ENCODE measurements around the gene TCF3.

- no peak for TF ChIP-seq EZH2 (IDR thresholded peaks at IDR 0.05; ENCODE audit: borderline replicate concordance, insufficient read depth, low read length, poor library complexity, severe bottlenecking)
- TF ChIP-seq CTCF (IDR thresholded peaks at IDR 0.05; ENCODE audit: poor library complexity, severe bottlenecking), result no peak
- no peak for TF ChIP-seq EP300 (conservative IDR thresholded peaks at IDR 0.05; ENCODE audit: poor library complexity, severe bottlenecking)
- no peak for TF ChIP-seq POLR2AphosphoS5 (IDR thresholded peaks at IDR 0.05)
These were observed 81.6 kb downstream of the TCF3 start for GRCh38 chr19:1570836-1571235.
